Natural killer cell treated with Interleukin-12 subunit alpha and Interleukin-12 subunit beta and Interleukin-15 and Interleukin-18, amount 100 ng/mL, for 72 hours (primary cell): Measurements from ENCODE around the gene RPSA. TPM values are rescaled to one million over a fixed set of nuclear protein-coding genes. Genes with fewer than 3 reads are reported as not detected.
"Not testable (repeated sequence)": the region's sequence is repeated elsewhere in the genome, so short reads cannot be mapped to it uniquely, and the experiment has no call there.

Experiments used
- ATAC-seq, 2 donors: fragments of 150-1000 bp; cut with Tn5 transposase in 1 of 2; sonication (Bioruptor Pico), chemical (Tn5 transposase) in 1 of 2; 2 replicates each; pipeline ENCODE4 v1.10.0; 2021
- DNase-seq: peaks from one replicate; pipeline ENCODE4 v3.0.0; 2022; ENCODE audit warnings: low spot score
- H3K27ac Mint-ChIP-seq, 2 donors: 1 replicate in 1 of 2; 2 replicates in 1 of 2; pipeline ENCODE4 v1.8.0; 2022; ENCODE audit warnings: mixed read lengths in 2 of 2, mild to moderate bottlenecking in 1 of 2, moderate library complexity in 1 of 2
- H3K27me3 Mint-ChIP-seq, 2 donors: 1 replicate in 1 of 2; 2 replicates in 1 of 2; pipeline ENCODE4 v1.8.0; 2022; ENCODE audit warnings: mixed read lengths in 2 of 2
- H3K36me3 Mint-ChIP-seq: one replicate; pipeline ENCODE4 v1.8.0; 2022; ENCODE audit warnings: mixed read lengths
- H3K4me1 Mint-ChIP-seq, 2 donors: 1 replicate in 1 of 2; 2 replicates in 1 of 2; pipeline ENCODE4 v1.8.0; 2022; ENCODE audit warnings: low read depth in 2 of 2, mixed read lengths in 2 of 2, mild to moderate bottlenecking in 1 of 2
- H3K4me3 Mint-ChIP-seq: one replicate; pipeline ENCODE4 v1.8.0; 2022; ENCODE audit warnings: mixed read lengths
- H3K9me3 Mint-ChIP-seq: 2 replicates; pipeline ENCODE4 v1.8.0; 2022; ENCODE audit warnings: mixed read lengths
- total RNA-seq, 2 donors: library from RNA; stranded (reverse); gene quantifications; one replicate each; pipeline ENCODE4 v1.2.3, GENCODE V29; 2022

RPSA gene
- total RNA-seq: 1,000 to 10,000 TPM; 1,441 to 1,468 TPM

DNA sequence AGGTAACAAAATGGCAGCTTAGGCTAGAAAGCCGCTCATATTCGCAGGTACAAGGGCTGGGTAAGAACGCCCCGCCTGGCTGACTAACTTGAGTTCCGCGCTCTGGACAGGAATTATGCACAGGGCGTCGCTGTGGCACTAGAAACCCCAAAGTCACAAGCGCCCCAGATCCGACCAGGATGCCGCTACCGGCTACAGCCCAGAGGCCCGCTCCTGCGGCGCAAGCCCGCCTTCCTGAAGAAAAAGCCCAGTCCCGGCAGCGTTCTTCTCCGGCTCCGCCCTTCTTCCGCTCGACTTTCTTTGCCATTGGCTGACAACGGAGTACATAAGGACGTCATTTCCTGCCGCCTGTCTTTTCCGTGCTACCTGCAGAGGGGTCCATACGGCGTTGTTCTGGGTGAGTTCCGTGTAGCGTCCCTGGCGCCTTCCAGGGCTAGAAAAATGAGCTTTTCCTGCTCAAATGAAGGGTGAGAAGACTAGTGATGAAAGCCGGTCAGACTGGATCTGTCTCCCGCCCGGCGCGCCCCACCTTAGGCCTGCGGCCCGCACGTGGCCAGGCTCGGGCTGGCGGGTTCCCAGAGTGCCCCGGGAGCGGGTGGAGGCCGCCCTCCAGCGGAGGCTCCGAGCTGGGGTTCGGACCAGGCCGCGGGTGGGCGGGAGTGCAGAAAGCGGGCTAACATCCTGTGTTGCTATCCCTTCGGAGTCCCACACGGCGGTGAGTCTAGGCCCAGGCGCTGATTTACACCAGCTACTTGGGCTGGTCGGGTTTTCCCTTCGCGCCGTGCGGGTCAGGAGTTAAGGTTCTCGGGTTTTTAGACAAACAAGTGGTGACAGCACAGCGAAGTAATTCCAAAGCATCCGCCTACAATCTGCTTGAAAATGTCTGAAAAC, at the start of gene RPSA:
TSS of gene RPSA (plus strand) at position 353 of the 891 bp plus-strand sequence. CDS start 934 bp downstream, outside the sequence.
- peak; percentile 97 for DNase-seq
- ATAC-seq: peak; percentile 95 to 98
- Mint-ChIP-seq H3K9me3 (no peaks in the 10 kb centered on the region), H3K36me3 (peaks cover 28% of the 10 kb centered on the region), H3K4me3 (peak within 1 kb of the TSS; percentile 87), H3K27ac (peak within 1 kb of the TSS; percentile 94 to 97), H3K27me3 (no peaks in the 10 kb centered on the region), H3K4me1 (peaks cover 35 to 46% of the 10 kb centered on the region in 2 donors)

DNA sequence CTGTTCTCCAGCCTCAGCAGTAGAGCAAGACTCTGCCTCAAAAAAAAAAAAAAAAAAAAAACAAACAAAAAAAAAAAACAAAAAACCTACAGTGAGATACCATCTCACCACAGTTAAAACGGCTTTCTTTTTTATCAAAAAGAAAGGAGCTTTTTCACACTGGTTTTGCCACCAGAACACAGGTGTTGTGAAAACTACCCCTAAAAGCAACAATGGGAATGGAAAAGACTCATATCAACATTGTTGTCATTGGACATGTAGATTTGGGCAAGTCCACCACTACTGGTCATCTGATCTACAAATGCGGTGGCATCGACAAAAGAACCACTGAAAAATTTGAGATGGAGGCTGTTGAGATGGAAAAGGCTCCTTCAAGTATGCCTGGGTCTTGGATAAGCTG, 48.2 kb upstream of the RPSA start:
- H3K27me3 Mint-ChIP-seq: no peaks in the 10 kb centered on the region
- peaks cover 3% of the 10 kb centered on the region for H3K9me3 Mint-ChIP-seq
- ATAC-seq (no peak), DNase-seq (no peak)
- H3K36me3 Mint-ChIP-seq: no peaks in the 10 kb centered on the region
- peak overlapping the region in 1 of 2 donors; percentile 54 for H3K27ac Mint-ChIP-seq
- H3K4me3 Mint-ChIP-seq: peak overlapping the region; percentile 19
- H3K4me1 Mint-ChIP-seq: peaks cover 42 to 52% of the 10 kb centered on the region in 2 donors

DNA sequence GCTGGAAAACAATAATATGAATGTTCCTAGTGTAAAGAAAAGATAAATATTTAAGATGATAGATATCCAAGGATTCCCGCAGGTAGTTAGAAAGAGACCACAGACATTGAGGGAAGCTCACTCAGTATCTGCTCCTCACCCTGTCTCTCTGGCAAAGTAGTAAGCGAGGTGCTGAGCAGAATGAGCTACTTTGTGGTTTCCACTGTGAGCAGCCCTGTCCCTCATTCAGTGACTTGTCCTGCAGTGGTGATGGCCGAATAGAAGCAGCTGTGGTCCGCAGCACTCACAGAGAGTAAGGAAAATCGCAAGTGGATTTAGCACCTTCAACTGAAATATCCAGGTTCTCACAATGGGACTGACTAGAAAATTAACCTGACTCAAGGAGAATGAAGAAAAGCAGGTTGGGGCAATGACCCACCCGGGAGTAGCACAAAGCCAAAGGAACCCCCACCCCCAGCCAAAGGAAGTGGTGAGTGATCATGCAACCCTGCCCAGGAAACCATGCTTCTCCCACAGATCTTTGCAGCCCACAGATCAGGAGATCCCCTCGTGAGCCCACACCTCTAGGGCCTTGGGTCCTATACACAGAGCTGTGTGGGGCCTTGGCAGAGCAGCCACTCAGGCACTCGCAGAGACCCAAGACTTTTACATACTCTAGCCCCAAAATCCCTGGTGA, 45.1 kb upstream of the RPSA start:
- Mint-ChIP-seq H3K27ac (peak overlapping the region; percentile 74 to 89), H3K36me3 (no peaks in the 10 kb centered on the region), H3K4me3 (peak overlapping the region; percentile 83), H3K4me1 (peaks cover 46 to 56% of the 10 kb centered on the region in 2 donors), H3K9me3 (peaks cover 3% of the 10 kb centered on the region), H3K27me3 (no peaks in the 10 kb centered on the region)
- ATAC-seq: peak; percentile 96 to 98
- DNase-seq: peak; percentile 85

DNA sequence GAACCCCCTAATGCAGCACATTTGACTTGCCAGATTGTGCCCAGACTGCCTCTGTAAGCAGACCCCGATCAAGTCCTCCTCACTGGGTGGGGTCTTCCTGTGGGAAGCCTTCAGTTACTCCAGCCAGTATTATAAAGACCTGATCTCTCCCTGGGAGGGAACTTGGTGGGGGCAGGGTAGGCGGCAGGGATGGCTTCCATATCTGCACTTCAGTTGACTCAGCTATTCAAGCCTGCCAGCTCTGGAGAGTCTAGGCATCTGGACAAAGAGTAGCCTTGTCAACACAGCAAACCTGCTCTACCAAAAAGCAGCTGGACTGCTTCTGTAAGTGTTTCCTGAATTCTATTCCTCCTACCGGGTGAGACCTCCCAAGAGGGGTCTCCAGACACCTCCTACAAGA, 44.3 kb upstream of the RPSA start:
- Mint-ChIP-seq H3K4me1 (peaks cover 44 to 54% of the 10 kb centered on the region in 2 donors), H3K36me3 (no peaks in the 10 kb centered on the region), H3K27ac (peak overlapping the region; percentile 74 to 89), H3K9me3 (peaks cover 3% of the 10 kb centered on the region), H3K27me3 (no peaks in the 10 kb centered on the region), H3K4me3 (peak overlapping the region; percentile 83)
- ATAC-seq (no peak), DNase-seq (no peak)

DNA sequence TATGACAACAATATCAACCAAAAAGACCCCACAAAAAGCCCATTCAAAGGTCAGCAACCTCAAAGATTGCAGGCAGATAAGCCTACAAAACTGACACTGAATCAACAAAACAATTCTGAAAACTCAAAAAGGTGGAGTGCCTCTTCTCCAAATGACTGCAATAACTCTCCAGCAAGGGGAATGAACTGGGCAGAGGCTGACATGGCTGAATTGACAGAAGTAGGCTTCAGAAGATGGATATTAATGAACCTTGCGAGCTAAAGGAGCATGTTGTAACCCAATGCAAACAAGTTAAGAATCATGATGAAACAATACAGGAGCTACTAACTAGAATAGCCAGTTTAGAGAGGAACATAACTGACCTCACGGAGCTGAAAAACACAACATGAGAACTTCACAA, 43.7 kb upstream of the RPSA start:
- Mint-ChIP-seq H3K27me3 (no peaks in the 10 kb centered on the region), H3K9me3 (peaks cover 3% of the 10 kb centered on the region), H3K27ac (peak overlapping the region; percentile 74 to 89), H3K4me1 (peaks cover 38 to 48% of the 10 kb centered on the region in 2 donors), H3K36me3 (no peaks in the 10 kb centered on the region), H3K4me3 (no peak overlapping the region)
- DNase-seq (no peak), ATAC-seq (no peak)

DNA sequence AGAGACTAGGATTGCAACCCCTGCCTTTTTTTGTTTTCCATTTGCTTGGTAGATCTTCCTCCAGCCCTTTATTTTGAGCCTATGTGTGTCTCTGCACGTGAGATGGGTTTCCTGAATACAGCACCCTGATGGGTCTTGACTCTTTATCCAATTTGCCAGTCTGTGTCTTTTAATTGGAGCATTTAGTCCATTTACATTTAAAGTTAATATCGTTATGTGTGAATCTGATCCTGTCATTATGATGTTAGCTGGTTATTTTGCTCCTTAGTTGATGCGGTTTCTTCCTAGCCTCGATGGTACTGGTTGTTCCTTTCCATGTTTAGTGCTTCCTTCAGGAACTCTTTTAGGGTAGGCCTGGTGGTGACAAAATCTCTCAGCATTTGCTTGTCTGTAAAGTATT, 36.1 kb upstream of the RPSA start:
- not testable (repeated sequence) for H3K27me3 Mint-ChIP-seq, H3K4me3 Mint-ChIP-seq, H3K27ac Mint-ChIP-seq, ATAC-seq, H3K9me3 Mint-ChIP-seq, DNase-seq, H3K4me1 Mint-ChIP-seq
- H3K36me3 Mint-ChIP-seq: peaks cover 15% of the 10 kb centered on the region

DNA sequence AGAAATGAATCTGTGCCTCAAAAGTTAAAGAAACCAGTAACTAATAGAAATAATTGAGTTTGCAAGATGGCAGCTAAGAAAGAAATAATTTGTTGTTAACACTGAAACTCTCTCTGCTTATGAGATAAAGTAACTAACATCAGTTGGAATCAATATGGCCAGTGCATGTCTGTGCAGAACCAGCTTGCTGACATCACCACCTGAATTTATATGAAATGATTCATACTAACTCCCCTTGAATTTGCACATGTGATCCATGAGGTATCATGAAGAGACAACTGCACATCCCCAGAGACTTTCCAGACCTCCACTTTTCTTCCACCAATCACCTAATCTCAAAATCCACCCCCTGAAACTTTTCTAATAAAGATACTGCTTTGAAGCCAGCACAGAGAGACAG, 33.7 kb upstream of the RPSA start:
- ATAC-seq (no peak), DNase-seq (no peak)
- Mint-ChIP-seq H3K27me3 (no peaks in the 10 kb centered on the region), H3K4me3 (no peak overlapping the region), H3K4me1 (peaks cover 0 to 3% of the 10 kb centered on the region in 2 donors), H3K27ac (no peak overlapping the region), H3K36me3 (peaks cover 15% of the 10 kb centered on the region), H3K9me3 (peaks cover 3% of the 10 kb centered on the region)

DNA sequence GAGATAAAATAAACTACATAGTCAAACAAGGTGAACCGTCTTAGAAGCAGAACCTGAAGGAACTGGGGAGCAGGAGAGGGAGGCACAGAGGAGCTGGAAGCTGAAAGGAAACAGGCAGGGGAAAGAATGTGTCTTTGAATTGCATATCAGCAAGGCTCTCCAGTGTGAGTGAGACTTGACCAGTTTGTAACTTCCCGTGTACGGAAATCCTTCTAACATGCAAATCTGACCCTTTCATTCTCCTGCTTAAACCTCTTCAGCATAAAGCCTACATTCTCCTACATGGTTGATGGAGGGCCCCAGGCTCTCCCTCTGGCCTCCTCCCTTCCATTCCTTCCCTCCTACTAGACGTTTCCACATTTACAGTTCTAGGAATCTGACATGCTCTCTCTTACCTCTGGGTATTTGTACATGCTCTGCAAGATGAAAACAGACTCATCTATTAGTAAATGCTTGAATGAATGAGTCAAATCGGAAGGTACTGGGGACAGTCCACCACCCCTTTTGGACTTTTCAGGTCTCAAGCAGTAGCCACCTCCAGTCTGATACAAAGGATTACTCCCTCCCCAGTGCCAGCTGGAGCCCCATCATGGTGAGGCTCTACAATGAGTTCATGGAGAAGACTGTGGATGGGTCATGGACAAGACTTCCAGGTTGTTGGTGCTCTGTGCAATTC, 29.4 kb upstream of the RPSA start:
- no peak for DNase-seq
- no peak overlapping the region for H3K4me3 Mint-ChIP-seq
- no peaks in the 10 kb centered on the region for H3K27me3 Mint-ChIP-seq
- H3K36me3 Mint-ChIP-seq: no peaks in the 10 kb centered on the region
- peaks cover 6 to 7% of the 10 kb centered on the region in 2 donors for H3K4me1 Mint-ChIP-seq
- no peak for ATAC-seq
- no peaks in the 10 kb centered on the region for H3K9me3 Mint-ChIP-seq
- H3K27ac Mint-ChIP-seq: no peak overlapping the region

DNA sequence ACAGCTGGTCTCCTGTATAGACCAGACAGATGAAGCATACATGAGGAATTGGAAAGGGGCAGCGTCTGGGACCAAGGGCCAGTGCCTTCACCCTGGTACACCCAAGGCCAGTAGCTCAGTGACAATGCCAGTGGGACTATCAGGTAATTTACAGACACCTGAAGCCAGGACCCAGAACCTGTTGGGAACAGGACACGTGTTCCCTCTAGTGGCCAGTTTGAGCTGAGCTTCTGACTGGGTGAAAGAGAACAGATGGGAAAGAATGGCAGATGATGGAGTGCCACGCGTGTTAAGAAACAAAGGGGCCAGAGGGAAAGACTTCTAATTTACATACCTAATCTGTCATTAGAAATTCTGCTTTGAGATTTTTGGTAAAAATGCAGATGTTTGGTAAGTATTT, 28.4 kb upstream of the RPSA start:
- Mint-ChIP-seq H3K27ac (no peak overlapping the region), H3K4me1 (peaks cover 7 to 9% of the 10 kb centered on the region in 2 donors), H3K9me3 (no peaks in the 10 kb centered on the region), H3K4me3 (no peak overlapping the region), H3K27me3 (no peaks in the 10 kb centered on the region), H3K36me3 (no peaks in the 10 kb centered on the region)
- DNase-seq (no peak), ATAC-seq (peak; percentile 67 to 69)

DNA sequence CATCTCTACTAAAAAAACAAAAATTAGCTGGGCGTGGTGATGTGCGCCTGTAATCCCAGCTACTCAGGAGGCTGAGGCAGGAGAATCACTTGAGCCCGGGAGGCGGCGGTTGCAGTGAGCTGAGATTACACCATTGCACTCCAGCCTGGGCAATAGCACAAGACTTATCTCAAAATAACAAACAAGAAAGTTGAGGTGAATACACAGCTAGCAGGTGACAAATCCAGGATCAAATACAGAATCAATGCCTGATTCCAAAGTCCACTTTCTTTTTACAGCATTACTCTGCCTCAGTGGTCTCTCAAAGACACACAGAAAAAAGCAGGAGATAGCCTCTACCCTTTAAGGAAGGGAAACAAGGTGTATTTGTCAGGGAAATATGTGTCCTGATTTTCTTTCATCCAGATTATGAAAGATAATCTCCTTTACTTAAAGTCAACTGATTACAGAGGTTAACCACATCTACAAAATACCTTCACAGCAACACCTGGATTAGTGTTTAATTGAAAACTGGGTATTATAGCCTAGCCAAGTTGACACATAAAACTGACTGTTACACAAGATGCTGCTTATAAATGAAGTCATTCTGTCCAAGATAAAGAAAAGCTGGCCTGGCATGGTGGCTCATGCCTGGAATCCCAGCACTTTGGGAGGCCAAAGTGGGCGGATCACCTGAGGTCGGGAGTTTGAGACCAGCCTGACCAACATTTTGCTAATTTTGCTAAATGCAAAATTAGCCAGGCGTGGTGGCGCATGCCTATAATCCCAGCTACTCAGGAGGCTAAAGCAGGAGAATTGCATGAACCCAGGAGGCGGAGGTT, 27.4 kb upstream of the RPSA start:
- DNase-seq: no peak
- Mint-ChIP-seq H3K4me3 (no peak overlapping the region), H3K36me3 (no peaks in the 10 kb centered on the region), H3K9me3 (no peaks in the 10 kb centered on the region), H3K27ac (no peak overlapping the region), H3K4me1 (peaks cover 9 to 14% of the 10 kb centered on the region in 2 donors), H3K27me3 (no peaks in the 10 kb centered on the region)
- ATAC-seq: no peak

DNA sequence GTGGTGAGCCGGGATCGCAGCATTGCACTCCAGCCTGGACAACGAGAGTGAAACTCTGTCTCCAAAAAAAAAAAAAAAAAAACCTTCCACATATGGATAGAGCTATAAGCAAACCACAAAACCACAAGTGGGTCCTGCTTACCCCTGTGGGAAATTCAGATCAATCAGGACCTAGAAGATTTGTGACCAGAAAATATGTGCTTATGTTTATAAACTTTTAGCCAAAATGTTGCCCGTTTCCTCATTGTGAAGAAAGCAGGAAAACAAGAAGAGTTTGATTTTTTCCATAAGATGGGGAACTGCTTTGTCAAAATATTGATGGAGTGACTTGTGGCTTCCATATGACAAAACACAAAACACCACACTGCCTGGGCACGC, 26.8 kb upstream of the RPSA start:
- Mint-ChIP-seq H3K27me3 (no peaks in the 10 kb centered on the region), H3K27ac (no peak overlapping the region), H3K36me3 (no peaks in the 10 kb centered on the region), H3K4me1 (peaks cover 9 to 14% of the 10 kb centered on the region in 2 donors), H3K4me3 (no peak overlapping the region), H3K9me3 (no peaks in the 10 kb centered on the region)
- DNase-seq (no peak), ATAC-seq (no peak)

DNA sequence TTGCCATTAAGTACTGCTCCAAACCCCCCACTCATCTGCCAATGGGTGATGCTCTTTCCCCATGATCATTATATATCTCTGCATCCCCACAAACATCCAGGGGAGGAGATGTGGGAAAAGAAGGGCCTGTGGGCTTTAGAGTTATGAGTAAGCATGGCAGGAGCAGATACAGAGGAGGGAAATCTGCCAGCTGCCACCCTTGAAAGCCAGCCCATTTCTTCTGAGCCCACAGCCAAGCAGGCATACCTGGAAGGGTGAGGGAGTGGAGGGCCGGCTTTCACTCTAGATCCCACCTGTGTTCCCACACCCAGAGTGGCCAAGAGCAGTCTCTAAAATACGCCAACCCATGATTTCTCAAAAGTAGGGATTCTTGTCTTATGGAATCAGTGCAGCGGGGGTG, 25.1 kb upstream of the RPSA start:
- Mint-ChIP-seq H3K9me3 (no peaks in the 10 kb centered on the region), H3K36me3 (no peaks in the 10 kb centered on the region), H3K27me3 (no peaks in the 10 kb centered on the region), H3K4me1 (peaks cover 22 to 31% of the 10 kb centered on the region in 2 donors), H3K27ac (peak overlapping the region in 1 of 2 donors; percentile 39), H3K4me3 (no peak overlapping the region)
- no peak for ATAC-seq
- no peak for DNase-seq
